ENCODE results near the gene NOXA1.

The NOXA1 gene

GRCh38 chr9:137396634-137397367 is 26.4 kb upstream of the NOXA1 start:
- H3K27ac ChIP-seq (ENCODE audit: low read depth, low read length): no peak overlapping the region
- no peaks in the 10 kb centered on the region for H3K4me1 ChIP-seq (ENCODE audit: control insufficient read depth, insufficient read depth, low read length)
- H3K27me3 ChIP-seq (ENCODE audit: control insufficient read depth, insufficient read depth, low read length): no peaks in the 10 kb centered on the region
- no peak overlapping the region for H3K9ac ChIP-seq (ENCODE audit: low read depth, low read length)
- no peak overlapping the region for H3K4me3 ChIP-seq (ENCODE audit: low read depth, low read length)
- H3K36me3 ChIP-seq (ENCODE audit: control insufficient read depth, insufficient read depth, low read length): no peaks in the 10 kb centered on the region
- no peaks in the 10 kb centered on the region for H3K9me3 ChIP-seq (ENCODE audit: control insufficient read depth, insufficient read depth, low read length)

- no peaks in the 10 kb centered on the region for H3K27me3 ChIP-seq (ENCODE audit: control insufficient read depth, insufficient read depth, low read length)
- no peak overlapping the region for H3K4me3 ChIP-seq (ENCODE audit: low read depth, low read length)
- H3K9me3 ChIP-seq (ENCODE audit: control insufficient read depth, insufficient read depth, low read length): no peaks in the 10 kb centered on the region
- H3K36me3 ChIP-seq (ENCODE audit: control insufficient read depth, insufficient read depth, low read length): no peaks in the 10 kb centered on the region
- H3K4me1 ChIP-seq (ENCODE audit: control insufficient read depth, insufficient read depth, low read length): no peaks in the 10 kb centered on the region
- no peak overlapping the region for H3K9ac ChIP-seq (ENCODE audit: low read depth, low read length)
- no peak overlapping the region for H3K27ac ChIP-seq (ENCODE audit: low read depth, low read length)
These were observed 25.3 kb upstream of the NOXA1 start for GRCh38 chr9:137397675-137398423.

GRCh38 chr9:137398561-137399468 is 24.4 kb upstream of the NOXA1 start:
- Histone ChIP-seq H3K27me3 (ENCODE audit: control insufficient read depth, insufficient read depth, low read length) (no peaks in the 10 kb centered on the region), H3K4me3 (ENCODE audit: low read depth, low read length) (no peak overlapping the region), H3K36me3 (ENCODE audit: control insufficient read depth, insufficient read depth, low read length) (no peaks in the 10 kb centered on the region), H3K9me3 (ENCODE audit: control insufficient read depth, insufficient read depth, low read length) (no peaks in the 10 kb centered on the region), H3K9ac (ENCODE audit: low read depth, low read length) (no peak overlapping the region), H3K27ac (ENCODE audit: low read depth, low read length) (no peak overlapping the region), H3K4me1 (ENCODE audit: control insufficient read depth, insufficient read depth, low read length) (no peaks in the 10 kb centered on the region)

DNA sequence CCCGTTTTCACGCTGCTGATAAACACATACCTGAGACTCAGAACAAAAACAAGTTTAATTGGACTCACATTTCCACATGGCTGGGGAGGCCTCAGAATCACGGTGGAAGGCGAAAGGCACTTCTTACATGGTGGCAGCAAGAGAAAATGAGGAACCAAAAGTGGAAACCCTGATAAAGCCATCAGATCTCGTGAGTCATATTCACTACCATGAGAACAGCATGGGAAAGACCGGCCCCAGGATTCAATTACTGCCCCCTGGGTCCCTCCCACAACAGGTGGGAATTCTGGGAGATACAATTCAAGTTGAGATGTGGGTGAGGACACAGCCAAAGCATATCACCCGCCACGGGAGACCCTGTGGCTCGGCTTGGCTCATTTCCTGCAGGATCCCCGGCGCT is 20.4 kb upstream of the NOXA1 start:
- Histone ChIP-seq H3K9ac (ENCODE audit: low read depth, low read length) (no peak overlapping the region), H3K36me3 (ENCODE audit: control insufficient read depth, insufficient read depth, low read length) (no peaks in the 10 kb centered on the region), H3K9me3 (ENCODE audit: control insufficient read depth, insufficient read depth, low read length) (no peaks in the 10 kb centered on the region), H3K4me3 (ENCODE audit: low read depth, low read length) (no peak overlapping the region), H3K27ac (ENCODE audit: low read depth, low read length) (no peak overlapping the region), H3K4me1 (ENCODE audit: control insufficient read depth, insufficient read depth, low read length) (no peaks in the 10 kb centered on the region), H3K27me3 (ENCODE audit: control insufficient read depth, insufficient read depth, low read length) (no peaks in the 10 kb centered on the region)

GRCh38 chr9:137403269-137403668 is 19.9 kb upstream of the NOXA1 start:
- no peaks in the 10 kb centered on the region for H3K4me1 ChIP-seq (ENCODE audit: control insufficient read depth, insufficient read depth, low read length)

DNA sequence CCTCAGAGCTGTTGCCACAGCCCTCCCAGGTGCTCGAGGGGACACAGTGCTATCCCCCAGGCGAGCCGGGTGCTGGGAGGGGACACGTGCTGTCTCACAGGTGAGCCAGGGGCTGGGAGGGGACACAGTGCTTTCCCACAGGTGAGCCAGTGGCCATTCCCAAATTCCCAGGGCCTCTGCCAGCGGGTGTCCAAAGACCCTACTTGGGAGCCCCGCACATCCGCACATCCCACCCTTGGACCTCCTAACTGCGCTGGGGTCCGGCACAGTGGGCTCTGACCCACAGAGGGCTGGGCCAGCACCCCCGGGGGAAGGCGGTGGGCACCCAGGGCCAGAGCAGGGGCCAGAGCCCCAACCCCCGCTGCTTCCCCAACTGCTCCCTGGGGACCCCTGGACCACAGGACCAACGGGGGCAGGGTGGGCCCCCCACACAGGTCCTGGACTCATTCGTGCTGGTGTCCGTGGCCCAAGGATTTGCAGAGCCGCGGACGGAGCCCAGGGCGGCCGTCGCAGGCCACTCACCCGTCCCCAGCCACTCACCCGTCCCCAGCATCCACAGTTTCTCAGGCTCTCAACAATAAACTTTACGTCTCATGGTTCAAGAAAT is 18.1 kb upstream of the NOXA1 start:
- Histone ChIP-seq H3K9ac (ENCODE audit: low read depth, low read length) (no peak overlapping the region), H3K27me3 (ENCODE audit: control insufficient read depth, insufficient read depth, low read length) (no peaks in the 10 kb centered on the region), H3K4me1 (ENCODE audit: control insufficient read depth, insufficient read depth, low read length) (no peaks in the 10 kb centered on the region), H3K9me3 (ENCODE audit: control insufficient read depth, insufficient read depth, low read length) (no peaks in the 10 kb centered on the region), H3K27ac (ENCODE audit: low read depth, low read length) (no peak overlapping the region), H3K36me3 (ENCODE audit: control insufficient read depth, insufficient read depth, low read length) (no peaks in the 10 kb centered on the region), H3K4me3 (ENCODE audit: low read depth, low read length) (no peak overlapping the region)

More at GRCh38 chr9:137403269-137403668, 19.9 kb upstream of the NOXA1 start:
- Histone ChIP-seq H3K27ac (ENCODE audit: low read depth, low read length) (no peak overlapping the region), H3K9ac (ENCODE audit: low read depth, low read length) (no peak overlapping the region), H3K27me3 (ENCODE audit: control insufficient read depth, insufficient read depth, low read length) (no peaks in the 10 kb centered on the region), H3K9me3 (ENCODE audit: control insufficient read depth, insufficient read depth, low read length) (no peaks in the 10 kb centered on the region), H3K36me3 (ENCODE audit: control insufficient read depth, insufficient read depth, low read length) (no peaks in the 10 kb centered on the region), H3K4me3 (ENCODE audit: low read depth, low read length) (no peak overlapping the region)

GRCh38 chr9:137405677-137406081 is 17.5 kb upstream of the NOXA1 start:
- no peak overlapping the region for H3K27ac ChIP-seq (ENCODE audit: low read depth, low read length)
- H3K27me3 ChIP-seq (ENCODE audit: control insufficient read depth, insufficient read depth, low read length): no peaks in the 10 kb centered on the region
- no peaks in the 10 kb centered on the region for H3K36me3 ChIP-seq (ENCODE audit: control insufficient read depth, insufficient read depth, low read length)
- H3K4me1 ChIP-seq (ENCODE audit: control insufficient read depth, insufficient read depth, low read length): no peaks in the 10 kb centered on the region
- H3K4me3 ChIP-seq (ENCODE audit: low read depth, low read length): no peak overlapping the region
- no peak overlapping the region for H3K9ac ChIP-seq (ENCODE audit: low read depth, low read length)
- H3K9me3 ChIP-seq (ENCODE audit: control insufficient read depth, insufficient read depth, low read length): no peaks in the 10 kb centered on the region

- no peaks in the 10 kb centered on the region for H3K9me3 ChIP-seq (ENCODE audit: control insufficient read depth, insufficient read depth, low read length)
- H3K4me3 ChIP-seq (ENCODE audit: low read depth, low read length): no peak overlapping the region
- no peak overlapping the region for H3K27ac ChIP-seq (ENCODE audit: low read depth, low read length)
- H3K36me3 ChIP-seq (ENCODE audit: control insufficient read depth, insufficient read depth, low read length): no peaks in the 10 kb centered on the region
- H3K9ac ChIP-seq (ENCODE audit: low read depth, low read length): no peak overlapping the region
- H3K27me3 ChIP-seq (ENCODE audit: control insufficient read depth, insufficient read depth, low read length): no peaks in the 10 kb centered on the region
- H3K4me1 ChIP-seq (ENCODE audit: control insufficient read depth, insufficient read depth, low read length): no peaks in the 10 kb centered on the region
These were observed 17.0 kb upstream of the NOXA1 start for GRCh38 chr9:137406085-137406760.

- no peaks in the 10 kb centered on the region for H3K27me3 ChIP-seq (ENCODE audit: control insufficient read depth, insufficient read depth, low read length)
- H3K27ac ChIP-seq (ENCODE audit: low read depth, low read length): no peak overlapping the region
- H3K9ac ChIP-seq (ENCODE audit: low read depth, low read length): no peak overlapping the region
- no peaks in the 10 kb centered on the region for H3K36me3 ChIP-seq (ENCODE audit: control insufficient read depth, insufficient read depth, low read length)
- H3K4me3 ChIP-seq (ENCODE audit: low read depth, low read length): peak overlapping the region; percentile 52; the same call in 1 of the 2 replicates
- H3K4me1 ChIP-seq (ENCODE audit: control insufficient read depth, insufficient read depth, low read length): no peaks in the 10 kb centered on the region
- no peaks in the 10 kb centered on the region for H3K9me3 ChIP-seq (ENCODE audit: control insufficient read depth, insufficient read depth, low read length)
These were observed 16.2 kb upstream of the NOXA1 start for GRCh38 chr9:137406876-137407589.
